Fibroblast of the aortic adventitia (primary cell): Measurements from ENCODE around the gene BPIFB6. TPM values are rescaled to one million over a fixed set of nuclear protein-coding genes. Genes with fewer than 3 reads are reported as not detected.

Experiments used
- DNase-seq: peaks from one replicate; pipeline ENCODE4 v3.0.0-alpha.2; 2010; ENCODE audit warnings: low read depth
- H3K4me3 ChIP-seq: 2 replicates; pipeline ENCODE4 v1.5.1; 2011; ENCODE audit warnings: low read depth, mild to moderate bottlenecking, control low read depth, low read length, moderate library complexity
- CTCF ChIP-seq: IDR thresholded peaks from 2 replicates; pipeline ENCODE4 v1.5.1; 2011; ENCODE audit warnings: mild to moderate bottlenecking, low read length, control low read depth, inconsistent platforms; ENCODE audit not compliant: insufficient read depth
- total RNA-seq: library from RNA; depleted of rRNA; stranded (reverse); fragments of >200 nt; gene quantifications from 2 replicates; pipeline ENCODE4 v1.2.3, GENCODE V29; 2012; ENCODE audit warnings: low replicate concordance

The BPIFB6 gene
- total RNA-seq, 1 donor = not detected

DNA sequence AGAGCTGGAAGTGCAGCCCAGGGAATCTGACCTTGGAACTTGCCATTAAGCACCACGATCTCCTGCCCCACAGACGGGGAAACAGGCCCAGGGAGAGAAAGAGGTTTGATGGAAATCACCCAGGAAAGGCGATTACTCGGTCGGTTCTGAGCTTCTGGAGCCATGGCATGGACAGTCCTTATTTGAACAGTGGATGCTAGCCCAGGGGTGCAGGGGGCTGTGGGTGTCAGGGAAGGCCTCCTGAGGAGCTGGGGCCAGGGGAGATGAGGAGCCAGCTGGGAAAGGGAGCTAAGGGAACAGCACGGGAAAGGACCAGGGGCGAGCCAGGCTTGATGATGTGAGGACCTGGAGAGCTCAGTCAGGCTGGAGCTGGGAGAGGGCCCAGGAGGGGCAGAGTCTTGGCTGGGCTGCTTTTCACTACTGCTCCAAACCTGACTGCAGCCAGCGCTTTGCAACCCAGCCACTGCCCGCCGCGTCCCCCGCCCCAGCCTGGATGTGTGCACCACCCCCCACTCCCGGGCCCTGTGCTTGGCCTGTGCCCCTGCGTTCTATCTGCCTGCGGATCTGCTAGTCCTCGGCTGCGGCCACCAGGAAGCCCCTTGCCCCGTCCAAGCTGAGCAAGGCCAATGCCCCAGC, 45.0 kb upstream of the BPIFB6 start:
- DNase-seq = no peak
- TF ChIP-seq CTCF = no peak
- H3K4me3 ChIP-seq = no peak overlapping the region

GRCh38 chr20:32987044-32987825, 44.2 kb upstream of the BPIFB6 start:
- TF ChIP-seq CTCF = no peak
- no peak for DNase-seq

GRCh38 chr20:32988008-32988407, 43.4 kb upstream of the BPIFB6 start:
- TF ChIP-seq CTCF = no peak

More at GRCh38 chr20:32987044-32987825, 44.2 kb upstream of the BPIFB6 start:
- H3K4me3 ChIP-seq = no peak overlapping the region

DNA sequence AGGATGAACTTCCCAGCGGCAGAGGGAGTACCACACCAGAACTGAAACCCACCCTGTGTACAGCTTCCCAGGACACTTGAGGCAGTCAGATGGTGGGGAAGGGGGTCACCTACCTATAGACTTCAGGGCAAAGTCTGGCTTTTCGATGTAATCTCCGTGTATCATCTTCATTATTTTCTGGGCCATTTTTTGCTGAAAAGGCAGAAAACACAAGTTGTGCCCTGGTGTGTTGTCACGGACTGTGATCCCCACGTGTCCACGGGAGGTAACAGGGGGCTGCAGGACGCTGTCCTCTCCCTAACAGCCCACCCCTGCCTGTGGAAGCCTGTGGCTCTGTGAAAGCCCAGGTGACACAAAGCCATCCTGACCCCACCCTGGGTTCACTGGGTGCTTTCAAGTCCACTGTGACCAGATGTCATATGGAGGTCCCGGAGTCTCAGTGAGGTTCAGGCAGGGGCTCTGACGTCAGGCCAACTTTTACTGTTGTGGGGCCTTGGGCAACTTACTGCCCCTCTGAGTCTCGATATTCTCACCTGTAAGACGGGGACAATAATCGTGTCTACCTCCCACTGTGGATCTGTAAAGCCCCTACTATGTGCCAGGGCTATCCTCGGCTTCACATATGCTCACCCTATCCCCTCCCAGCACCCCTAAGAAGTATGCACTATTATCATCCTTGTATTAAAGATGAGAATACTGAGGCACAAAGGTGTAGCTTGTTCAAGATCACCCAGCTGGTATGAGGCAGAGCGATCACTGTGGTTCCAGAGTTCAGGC, 41.8 kb upstream of the BPIFB6 start:
- TF ChIP-seq CTCF = no peak
- no peak for DNase-seq
- no peak overlapping the region for H3K4me3 ChIP-seq

More at GRCh38 chr20:32988008-32988407, 43.4 kb upstream of the BPIFB6 start:
- no peak for DNase-seq
- H3K4me3 ChIP-seq = no peak overlapping the region

- H3K4me3 ChIP-seq = no peak overlapping the region
- DNase-seq = no peak
- TF ChIP-seq CTCF = no peak
These were observed 41.0 kb upstream of the BPIFB6 start for GRCh38 chr20:32990426-32990825.

DNA sequence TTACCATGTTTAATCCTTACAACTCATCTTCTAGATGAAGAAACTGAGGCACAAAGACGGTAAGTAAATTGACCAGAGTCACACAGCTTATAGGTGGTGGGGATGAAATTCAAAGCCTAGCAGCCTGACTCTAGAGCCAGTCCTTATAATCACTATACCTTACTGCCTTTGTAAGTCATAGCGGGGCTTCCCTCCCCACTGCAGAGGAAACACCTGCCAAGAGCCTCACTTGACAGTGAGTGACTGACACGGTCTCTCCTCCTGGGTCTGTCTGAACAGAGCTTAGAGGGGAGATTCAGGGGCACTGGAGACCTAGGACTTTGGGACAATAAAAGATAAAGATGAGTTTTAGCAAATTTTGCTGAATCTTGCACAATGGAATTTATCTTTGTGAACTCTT, 40.1 kb upstream of the BPIFB6 start:
- no peak overlapping the region for H3K4me3 ChIP-seq
- DNase-seq = no peak
- TF ChIP-seq CTCF = no peak
